EL (cell line): ENCODE data around the gene PCDH18.
"Not testable (repeated sequence)": the region's sequence is repeated elsewhere in the genome, so short reads cannot be mapped to it uniquely, and the experiment has no call there.

Experiments used
- DNase-seq: peaks from one replicate; pipeline ENCODE4 v3.0.0-alpha.2; 2016

PCDH18 gene

DNA sequence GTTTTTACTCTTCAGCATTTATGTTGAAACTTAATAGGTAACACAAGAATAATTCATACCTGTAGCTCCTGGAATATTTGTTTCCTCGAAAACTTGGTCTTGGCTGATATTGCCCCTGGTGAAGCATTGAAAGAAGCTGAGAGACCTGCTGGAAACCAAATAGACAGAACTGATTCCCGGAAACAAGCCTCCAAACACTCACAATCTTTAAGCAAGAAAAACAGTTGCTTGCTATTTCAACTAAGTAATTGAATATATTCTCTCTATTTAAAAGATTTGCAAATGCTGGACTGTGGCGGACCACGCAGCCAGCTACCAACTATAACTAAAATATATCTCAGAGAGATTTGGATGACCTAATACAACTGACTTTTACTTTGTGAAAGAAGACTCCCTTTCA lies 3.6 kb downstream of the PCDH18 start:
- DNase-seq = no peak

DNA sequence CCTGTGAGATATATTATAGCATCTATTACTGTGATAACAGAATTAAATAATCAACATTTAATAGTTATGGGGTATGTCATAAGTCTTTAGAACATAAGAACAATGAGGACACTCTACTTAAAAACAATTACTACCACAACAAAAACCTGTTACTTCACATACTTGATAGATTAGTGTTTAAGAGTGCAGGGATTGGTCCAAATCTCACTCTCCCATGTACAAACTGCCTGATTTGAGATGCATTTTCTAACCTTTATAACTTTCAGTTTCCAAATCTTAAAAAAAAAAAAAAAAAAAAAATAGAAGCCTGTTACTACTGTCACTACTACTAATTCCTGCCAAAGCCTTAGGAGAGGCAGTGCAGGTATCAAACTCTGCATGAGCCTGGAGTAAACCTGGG lies 5.6 kb downstream of the PCDH18 start:
- no peak for DNase-seq

DNA sequence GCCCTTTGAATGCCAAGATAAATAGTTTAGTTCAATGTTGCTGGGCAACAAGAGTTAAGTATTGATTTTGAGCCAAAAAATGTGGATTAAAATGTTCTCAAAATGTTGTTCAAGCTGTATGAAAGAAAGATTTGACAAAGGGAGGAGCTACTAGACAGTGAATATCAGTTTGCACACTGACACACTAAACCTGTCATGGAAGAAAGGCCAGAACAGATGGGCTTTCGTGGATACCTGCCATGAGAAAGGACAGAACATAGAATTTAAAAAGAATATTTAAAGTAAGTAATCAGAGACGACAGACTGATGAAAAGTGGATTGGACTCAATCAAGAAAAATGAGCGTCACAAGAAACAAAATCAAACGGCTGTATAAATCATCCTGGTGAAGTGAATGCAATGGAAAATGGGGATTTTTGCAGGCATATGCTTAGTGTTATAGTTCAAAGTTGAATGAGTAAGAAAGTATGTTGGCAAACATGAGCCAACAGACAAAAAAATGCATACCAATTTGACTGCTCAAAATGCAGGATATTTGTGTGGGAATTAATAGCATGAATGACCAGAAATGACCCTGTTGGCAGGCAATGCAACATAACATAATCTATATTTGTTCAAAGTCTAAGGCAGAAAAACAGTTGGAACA lies 7.4 kb downstream of the PCDH18 start:
- peak; percentile 61 for DNase-seq

DNA sequence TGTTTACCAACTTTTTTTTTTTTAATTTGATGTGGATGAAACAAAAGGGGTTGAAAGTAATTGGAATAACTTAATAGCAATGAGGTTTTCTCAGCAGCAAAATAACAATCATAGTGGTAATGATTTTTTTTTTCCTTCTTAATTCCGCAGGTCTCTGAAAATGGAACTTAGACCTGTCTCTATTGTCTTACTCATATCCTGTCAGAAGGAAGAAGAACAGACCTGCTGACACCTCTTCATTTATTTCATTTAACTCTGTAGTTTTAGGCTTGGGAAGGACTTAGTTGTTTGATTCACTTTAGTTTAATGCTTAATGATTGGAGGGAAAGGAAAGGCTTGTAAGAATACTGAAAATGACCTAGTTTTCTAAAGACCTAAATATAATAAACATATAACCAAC lies 9.0 kb downstream of the PCDH18 start:
- no peak for DNase-seq

DNA sequence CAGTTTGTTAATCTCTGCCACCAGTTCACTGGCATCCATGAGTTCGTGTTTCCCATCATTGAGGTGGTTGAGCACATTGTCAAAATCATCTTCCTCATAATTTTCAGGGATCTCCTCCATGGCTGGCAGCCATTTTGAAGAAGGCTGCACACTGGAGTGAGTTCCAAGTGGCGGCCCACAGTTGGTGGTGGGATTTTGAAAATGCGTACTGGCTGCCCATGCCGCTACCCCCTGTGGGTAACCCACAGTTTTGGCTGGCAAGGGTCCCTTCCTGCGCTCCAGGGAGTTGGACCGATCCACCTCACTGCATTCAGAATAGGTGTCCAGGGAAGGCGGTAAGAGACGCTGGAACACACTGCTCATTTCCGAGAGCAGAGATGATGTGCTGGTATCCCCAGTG lies 11.2 kb downstream of the PCDH18 start:
- DNase-seq = no peak

DNA sequence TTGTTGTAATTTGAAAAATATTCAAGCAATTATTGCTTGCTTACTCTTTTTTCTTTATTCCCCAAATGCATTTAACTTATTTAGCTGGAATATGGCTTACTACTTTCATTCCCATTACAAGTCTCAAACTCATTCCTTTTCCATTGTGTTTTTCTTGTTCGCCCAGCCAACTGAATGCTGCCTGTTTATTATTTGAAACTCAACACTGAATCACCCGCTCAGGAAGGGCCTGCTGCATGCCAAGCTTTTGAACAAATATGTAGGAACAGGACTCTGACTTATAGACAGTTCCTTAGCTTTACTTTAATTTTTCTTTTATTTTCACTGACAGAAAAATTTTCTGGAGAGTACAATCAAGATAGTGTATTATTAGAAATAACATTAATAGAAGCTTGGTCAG lies 12.9 kb downstream of the PCDH18 start:
- DNase-seq = peak; percentile 64

DNA sequence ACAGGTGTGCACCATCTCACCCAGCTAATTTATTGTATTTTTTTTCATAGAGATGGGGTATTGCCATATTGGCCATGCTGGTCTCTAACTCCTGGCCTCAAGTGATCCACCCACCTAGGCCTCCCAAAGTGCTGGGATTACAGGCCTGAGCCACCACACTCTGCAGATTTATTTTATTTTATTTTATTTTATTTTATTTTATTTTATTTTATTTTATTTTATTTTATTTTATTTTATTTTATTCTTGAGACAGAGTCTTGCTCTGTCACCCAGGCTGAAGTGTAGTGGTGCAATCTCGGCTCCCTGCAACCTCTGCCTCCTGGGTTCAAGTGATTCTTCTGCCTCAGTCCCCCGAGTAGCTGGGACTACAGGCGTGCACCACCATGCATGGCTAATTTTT lies 15.0 kb downstream of the PCDH18 start:
- DNase-seq = not testable (repeated sequence)

DNA sequence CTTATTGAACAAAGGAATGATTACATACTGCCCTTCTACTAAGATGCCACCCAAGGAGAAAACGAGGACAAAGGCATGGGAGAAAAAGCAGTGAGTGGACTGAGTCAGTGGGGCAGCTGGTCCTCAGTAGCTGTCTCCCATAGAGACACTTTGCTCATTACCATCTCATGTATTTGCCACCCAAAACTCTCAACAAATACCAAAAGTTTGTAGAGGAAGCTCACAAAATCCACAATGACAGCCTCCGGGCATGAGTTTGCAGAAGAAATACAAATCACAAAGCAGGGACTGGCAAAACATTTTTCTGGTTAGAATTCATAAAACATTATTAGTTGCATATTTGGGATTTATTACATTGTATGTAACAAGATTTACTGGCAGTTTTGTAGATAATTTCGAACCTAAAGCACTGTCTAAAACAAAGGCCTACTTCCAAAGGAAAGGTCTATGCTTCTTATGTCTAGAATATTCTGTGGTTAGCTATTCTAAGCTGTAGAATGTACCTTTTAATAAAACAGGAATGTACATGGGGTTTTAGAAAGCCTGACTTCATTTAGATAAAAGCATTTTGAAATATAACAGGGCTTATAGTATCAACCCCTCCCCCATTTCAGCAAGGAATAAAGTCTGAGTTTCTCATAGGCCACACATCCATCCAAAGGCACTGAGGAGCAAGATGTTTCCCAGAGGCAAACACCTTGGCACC lies 17.7 kb downstream of the PCDH18 start:
- peak; percentile 44 for DNase-seq

DNA sequence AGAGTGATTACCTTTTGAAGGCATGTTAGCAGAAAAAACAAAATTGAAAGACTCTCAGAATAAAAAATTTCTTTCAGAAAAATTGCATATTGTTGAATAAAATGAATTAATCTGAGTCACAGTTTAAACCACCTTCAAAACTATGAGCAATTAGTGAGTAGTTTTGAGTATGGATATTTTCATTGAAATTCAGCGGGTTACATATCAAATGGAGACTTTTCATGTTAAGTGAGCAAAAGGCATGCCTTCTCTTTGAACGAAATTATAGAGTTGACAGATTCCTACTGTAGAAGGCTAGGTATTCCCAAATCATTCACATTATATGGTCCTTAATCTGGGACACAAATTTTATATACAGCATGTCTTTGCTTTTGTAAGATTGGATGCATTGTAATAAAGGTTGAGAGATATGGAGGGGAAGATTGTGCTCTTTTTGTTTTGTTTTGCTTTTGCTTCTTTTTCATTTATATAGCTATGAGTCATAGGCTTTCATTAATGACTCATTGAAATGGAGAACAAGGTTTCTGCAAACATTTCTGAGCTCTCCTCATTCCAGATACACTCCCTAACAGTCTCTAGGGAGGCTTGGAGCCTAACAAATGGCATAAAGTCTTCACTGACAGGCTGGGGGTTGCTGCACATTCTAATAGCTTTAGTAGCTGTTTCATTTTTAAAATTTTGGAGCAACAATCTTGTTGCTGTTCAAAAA lies 21.6 kb downstream of the PCDH18 start:
- DNase-seq = peak; percentile 84

DNA sequence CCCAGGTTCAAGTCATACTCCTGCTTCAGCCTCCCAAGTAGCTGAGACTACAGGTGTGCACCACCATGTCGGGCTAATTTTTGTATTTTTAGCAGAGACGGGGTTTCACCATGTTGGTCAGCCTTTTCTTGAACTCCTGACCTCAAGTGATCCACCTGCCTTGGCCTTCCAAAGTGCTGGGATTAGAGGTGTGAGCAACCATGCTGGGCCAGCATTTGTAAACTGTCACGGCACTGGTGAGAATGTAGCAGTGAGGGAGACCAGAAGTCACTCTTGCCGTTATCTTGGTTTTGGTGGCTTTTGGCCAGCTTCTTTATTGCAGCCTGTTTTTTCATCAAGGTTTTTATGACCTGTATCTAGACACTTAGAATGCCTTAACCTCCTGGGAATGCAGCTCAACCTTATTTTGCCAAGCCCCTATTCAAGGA lies 22.4 kb downstream of the PCDH18 start:
- DNase-seq = no peak

DNA sequence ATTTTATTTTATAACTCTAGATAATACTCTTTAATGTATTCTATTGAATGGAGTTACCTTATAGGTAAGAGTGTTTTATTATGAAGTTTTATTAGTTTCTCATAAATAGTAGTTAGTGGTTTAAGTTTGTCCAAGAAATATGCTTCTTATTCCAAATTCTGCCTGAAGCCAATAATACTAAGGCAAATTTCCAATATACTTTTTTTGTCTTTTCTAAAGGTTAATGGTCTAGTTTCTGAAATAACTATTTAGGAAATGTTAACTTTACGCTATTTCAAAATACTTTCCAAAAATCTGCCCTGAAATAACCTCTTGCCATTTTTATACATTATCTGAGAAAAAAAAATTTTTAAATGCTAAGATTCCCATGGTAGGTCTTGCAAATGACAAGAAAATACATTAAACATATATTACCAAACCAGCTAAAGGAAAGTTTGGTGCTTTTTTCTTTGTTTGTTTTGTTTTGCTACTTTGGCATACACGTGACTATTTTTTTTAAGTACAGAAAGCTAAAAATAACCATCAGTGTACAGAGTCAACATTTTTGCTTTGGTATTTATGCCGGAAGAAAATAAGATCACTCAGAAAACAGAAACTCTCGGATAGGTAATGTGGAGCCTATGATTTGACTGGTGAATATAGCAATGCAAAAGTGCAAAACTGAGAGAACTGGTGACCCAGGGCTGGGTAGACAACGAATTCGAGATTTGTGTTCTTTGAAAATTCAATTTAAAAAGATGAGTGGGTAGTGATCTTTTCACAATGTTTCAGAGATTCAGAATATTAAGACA lies 29.8 kb downstream of the PCDH18 start:
- DNase-seq = no peak

DNA sequence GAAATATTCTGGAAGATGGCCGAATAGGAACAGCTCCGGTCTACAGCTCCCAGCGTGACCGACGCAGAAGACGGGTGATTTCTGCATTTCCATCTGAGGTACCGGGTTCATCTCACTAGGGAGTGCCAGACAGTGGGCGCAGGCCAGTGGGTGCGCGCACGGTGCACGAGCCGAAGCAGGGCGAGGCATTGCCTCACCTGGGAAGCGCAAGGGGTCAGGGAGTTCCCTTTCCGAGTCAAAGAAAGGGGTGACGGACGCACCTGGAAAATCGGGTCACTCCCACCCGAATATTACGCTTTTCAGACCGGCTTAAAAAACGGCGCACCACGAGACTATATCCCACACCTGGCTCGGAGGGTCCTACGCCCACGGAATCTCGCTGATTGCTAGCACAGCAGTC lies 36.0 kb downstream of the PCDH18 start:
- DNase-seq = not testable (repeated sequence)

DNA sequence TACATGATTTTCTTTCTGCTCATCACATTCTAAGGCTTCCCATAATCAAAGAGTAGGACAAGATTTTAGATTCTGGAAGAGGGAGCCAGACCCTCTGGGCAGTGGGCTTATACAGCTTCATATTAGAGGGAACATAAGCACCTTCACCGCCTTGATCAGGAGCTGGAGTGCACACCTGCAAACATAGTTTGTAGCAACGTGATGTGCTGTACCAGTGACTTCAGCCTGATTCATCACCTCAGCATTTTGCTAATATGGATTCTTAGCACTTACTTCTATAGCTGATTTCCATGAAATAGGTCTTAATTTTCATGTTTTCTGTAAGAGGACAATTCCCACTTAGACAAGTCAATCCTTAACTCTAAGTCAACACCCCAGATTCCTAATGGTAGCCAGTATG lies 36.7 kb downstream of the PCDH18 start:
- no peak for DNase-seq

DNA sequence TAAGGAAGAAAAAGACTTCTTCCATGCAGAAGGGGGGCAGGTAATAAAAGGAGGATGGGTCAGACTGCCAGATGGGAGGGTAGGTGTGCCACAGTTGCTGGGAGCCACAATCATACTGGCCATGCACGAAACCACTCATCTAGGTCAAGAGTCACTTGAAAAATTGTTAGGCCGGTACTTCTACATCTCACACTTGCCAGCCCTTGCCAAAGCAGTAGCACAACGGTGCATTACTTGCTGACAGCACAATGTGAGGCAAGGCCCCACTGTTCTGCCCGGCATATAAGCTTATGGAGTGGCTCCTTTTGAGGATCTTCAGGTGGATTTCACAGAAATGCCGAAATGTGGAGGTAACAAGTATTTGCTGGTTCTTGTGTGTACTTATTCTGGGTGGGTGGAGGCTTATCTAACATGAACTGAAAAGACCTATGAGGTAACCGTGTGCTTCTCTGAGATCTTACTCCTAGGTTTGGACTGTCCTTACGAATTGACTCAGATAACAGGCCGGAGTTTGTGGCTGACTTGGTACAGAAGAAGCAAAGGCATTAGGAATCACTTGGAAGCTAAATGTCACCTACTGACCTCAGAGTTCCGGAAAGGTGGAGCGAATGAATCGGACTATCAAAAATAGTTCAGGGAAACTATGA lies 48.9 kb downstream of the PCDH18 start:
- DNase-seq = not testable (repeated sequence)

DNA sequence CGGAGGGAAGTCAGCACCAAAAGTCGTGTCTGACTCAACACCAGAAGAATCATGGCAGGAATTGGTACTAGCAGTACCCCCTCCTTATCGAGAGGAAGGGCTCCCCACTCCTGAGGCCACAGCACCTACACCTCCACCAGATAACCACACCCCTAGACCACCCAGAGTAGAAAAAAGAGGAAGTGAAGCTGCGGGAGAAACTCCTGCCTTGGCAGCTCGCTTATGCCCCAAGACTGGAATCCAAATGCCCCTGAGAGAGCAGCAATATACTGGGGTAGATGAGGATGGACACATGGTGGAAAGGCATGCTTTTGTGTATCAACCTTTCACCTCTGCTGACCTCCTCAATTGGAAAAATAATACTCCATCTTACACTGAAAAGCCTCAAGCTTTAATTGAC lies 52.6 kb downstream of the PCDH18 start:
- not testable (repeated sequence) for DNase-seq

DNA sequence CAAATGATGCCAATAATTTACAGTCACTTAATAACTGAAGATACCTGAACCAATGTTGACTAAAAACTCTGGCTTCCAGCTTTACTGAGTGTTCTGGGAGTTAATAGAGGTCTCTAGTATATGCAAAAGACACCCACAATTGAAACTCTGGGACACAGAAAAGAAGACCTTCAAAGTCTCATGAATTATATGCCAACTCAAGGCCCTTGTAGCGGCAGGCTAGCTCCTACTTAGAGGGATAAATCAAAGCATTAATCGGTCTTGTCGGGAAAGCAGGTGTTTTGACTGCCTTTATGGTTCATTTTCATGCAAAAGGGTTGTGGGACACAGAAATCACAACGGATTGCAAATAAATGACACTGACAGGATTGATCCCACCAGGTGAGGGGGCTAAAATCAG lies 55.9 kb downstream of the PCDH18 start:
- DNase-seq = no peak

DNA sequence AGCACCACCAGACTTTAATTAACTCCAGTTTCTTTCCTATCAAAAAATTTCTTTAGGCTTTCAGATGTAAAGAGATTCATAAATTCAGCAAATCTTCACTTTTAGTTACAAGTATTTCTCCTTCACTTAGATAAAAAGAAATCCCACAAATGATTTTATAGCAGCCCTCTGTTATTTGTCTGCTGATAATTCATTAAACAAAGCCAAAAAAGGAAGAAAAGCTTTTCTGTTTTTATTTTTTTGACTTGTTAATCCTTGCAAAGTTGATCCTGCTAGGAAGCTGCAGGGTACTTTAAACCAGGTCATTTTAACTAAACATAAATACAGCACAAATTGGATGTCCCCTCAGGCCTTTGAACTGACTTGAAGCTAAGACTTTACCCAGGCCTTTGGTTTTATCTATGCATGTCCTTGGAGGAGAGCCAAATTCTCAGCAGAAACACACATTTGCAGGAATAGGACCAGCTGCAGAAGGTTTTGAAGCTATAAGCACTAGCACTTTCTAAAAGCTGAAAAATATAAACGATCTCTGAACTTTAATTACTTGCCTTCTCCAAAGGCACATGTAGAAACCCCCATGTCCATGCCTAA lies 57.5 kb downstream of the PCDH18 start:
- DNase-seq = peak; percentile 22

DNA sequence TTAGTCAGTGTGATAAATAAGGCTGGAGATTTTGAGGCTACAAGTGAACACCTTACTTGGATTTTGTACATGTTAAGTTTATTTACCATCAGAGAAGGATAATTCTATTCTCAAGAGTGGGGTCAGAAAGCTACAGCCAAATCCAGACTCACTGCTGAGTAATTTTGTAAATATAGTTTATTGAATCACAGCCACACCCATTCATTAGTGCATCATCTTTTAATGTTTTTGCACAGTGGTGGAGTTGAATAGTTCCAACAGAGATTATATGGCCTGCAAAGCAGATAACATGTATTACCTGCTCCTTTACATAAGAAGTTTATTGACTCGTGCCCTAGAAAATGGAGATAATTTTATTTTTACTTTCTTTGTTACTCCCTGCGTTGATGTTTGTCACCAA lies 60.4 kb downstream of the PCDH18 start:
- peak; percentile 1 for DNase-seq

DNA sequence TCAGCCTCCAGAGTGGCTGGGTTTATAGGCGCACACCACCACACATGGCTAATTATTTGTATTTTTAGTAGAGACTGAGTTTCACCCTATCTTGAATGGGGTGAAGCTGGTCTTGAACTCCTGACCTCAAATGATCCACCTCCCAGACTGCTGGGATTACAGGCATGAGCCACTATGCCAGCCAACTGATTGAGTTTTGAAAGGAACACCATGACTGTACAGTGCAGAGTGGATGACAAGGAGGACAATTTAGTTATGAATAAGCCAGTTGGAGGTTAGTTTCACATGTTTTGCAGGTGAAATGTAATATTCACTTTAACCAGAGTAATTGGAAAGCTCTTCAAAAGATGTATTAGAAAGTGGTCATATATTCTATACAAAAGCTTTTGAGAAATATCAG lies 60.8 kb downstream of the PCDH18 start:
- no peak for DNase-seq

DNA sequence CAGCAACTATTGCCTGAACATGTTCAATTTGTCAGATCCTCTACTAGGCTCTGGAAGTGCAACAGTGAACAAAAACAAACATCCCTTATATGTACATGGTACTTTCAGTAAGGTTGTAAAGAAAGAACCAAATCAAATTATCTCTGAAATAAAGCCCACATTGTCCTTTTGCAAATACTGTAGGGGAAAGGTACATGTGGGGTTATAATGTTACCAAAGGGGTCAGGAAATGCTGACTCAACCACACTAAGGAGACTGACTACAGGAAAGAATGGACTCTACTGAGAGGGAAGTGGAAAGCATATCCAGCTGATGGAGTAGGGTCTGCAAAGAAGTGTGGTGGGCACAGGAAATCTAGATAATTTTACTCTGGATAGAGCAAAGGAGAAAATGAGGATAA lies 61.5 kb downstream of the PCDH18 start:
- DNase-seq = no peak
